Measurements from ENCODE around the gene RAI1. TPM values are rescaled to one million over a fixed set of nuclear protein-coding genes. Genes with fewer than 3 reads are reported as not detected.

The RAI1 gene
- total and polyA plus RNA-seq, 2 donors, result 4.3 to 10.9 TPM

DNA sequence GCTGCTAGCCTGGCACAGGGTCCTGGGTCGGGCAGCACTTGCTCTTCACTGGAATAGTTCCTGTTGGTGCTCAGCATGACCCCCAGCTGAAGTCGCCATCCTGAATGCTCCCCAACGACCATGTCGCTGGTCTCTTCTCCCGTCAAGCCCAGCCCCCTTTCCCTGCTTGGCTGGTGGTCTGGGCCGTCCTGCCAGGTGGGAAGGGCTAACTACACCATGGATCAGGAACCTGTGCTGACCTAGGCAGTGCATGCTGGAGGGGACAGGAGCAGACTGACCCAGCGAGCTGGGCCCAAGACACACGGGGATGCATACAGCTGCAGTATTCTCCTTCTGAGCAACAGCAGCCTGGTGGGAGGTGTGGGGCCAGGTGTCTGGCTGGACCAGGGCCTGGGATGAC, 164.7 kb downstream of the RAI1 start:
- 96% methylated on average over 8 of the region's 8 CpGs for WGBS
- peaks cover 19 to 74% of the 10 kb centered on the region in 2 donors for H3K4me1 ChIP-seq (ENCODE audit: control insufficient read depth in 2 of 2, insufficient read depth in 2 of 2, low read length in 2 of 2)
- no peak for DNase-seq (ENCODE audit: low read depth in 6 of 9, low spot score in 9 of 9)

DNA sequence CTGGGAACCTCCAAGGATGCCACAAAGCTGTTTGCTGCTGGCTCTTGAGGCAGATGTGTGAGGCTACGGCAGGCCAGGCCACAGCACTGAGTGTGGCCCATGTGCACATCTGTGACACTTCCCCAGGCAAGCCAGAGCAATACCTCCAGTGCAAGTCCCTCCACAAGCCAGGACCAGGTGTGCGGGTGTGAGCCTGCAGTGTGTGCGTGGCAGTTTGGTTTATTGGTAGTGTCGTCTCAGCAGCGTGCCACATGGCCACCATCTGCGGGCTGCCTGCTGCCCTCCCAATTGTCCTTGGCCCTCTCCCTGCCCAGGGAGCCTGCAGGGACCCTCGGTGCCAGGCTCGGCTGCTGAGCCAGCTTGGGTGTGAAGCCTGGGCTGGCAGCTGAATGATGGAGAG, 165.4 kb downstream of the RAI1 start:
- Histone ChIP-seq H3K36me3 (ENCODE audit: control insufficient read depth in 2 of 2, insufficient read depth in 2 of 2, low read length in 1 of 2) (peaks cover 0 to 4% of the 10 kb centered on the region in 2 donors), H3K4me1 (ENCODE audit: control insufficient read depth in 2 of 2, insufficient read depth in 2 of 2, low read length in 2 of 2) (peaks cover 19 to 74% of the 10 kb centered on the region in 2 donors), H3K9me3 (ENCODE audit: control insufficient read depth in 2 of 2, insufficient read depth in 1 of 2, low read length in 1 of 2) (peaks cover 0 to 4% of the 10 kb centered on the region in 2 donors), H3K27ac (ENCODE audit: low read depth in 1 of 2, low read length in 1 of 2) (peak overlapping the region in 1 of 2 donors; percentile 26), H3K27me3 (ENCODE audit: control insufficient read depth in 2 of 2, insufficient read depth in 1 of 2, low read length in 1 of 2) (no peaks in the 10 kb centered on the region), H3K4me3 (ENCODE audit: low read length in 2 of 2) (no peak overlapping the region)
- WGBS, result 53% methylated on average over 8 of the region's 8 CpGs
- peak in 1 of 9 donors; percentile 50 for DNase-seq (ENCODE audit: low read depth in 6 of 9, low spot score in 9 of 9)

More for the DNA sequence above, 164.7 kb downstream of the RAI1 start:
- Histone ChIP-seq H3K4me3 (ENCODE audit: low read length in 2 of 2) (no peak overlapping the region), H3K36me3 (ENCODE audit: control insufficient read depth in 2 of 2, insufficient read depth in 2 of 2, low read length in 1 of 2) (peaks cover 0 to 4% of the 10 kb centered on the region in 2 donors), H3K27me3 (ENCODE audit: control insufficient read depth in 2 of 2, insufficient read depth in 1 of 2, low read length in 1 of 2) (no peaks in the 10 kb centered on the region), H3K27ac (ENCODE audit: low read depth in 1 of 2, low read length in 1 of 2) (no peak overlapping the region), H3K9me3 (ENCODE audit: control insufficient read depth in 2 of 2, insufficient read depth in 1 of 2, low read length in 1 of 2) (peaks cover 0 to 4% of the 10 kb centered on the region in 2 donors)

DNA sequence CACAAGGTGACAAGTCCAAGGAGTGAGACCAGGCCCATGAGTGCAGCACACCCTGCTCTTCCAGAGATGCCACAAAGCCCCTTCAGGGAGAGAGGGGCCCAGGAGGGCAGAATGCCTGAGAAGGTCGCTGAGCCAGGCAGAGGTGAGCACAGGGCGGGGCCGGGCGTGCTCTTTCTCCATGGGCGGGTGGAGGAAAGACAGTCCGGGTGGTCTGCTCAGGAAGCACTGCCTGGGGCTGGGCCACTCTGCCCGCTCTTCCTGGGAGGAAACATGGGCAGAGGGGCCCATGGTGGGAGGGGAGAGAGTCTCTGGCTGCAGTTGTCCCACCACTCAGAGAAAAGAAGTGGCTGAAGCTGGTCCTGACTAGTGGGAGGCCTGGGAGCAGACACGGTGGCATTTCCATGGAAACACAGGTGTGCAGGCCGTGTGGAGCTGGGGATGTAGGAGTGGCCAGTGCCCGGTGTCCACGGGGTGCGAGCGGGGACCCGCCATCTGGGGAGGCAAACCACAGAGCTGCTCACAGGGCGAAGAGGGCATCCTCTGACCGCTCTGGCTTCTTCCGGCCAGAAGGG, 165.9 kb downstream of the RAI1 start:
- Histone ChIP-seq H3K4me3 (ENCODE audit: low read length in 2 of 2) (no peak overlapping the region), H3K9me3 (ENCODE audit: control insufficient read depth in 2 of 2, insufficient read depth in 1 of 2, low read length in 1 of 2) (peaks cover 0 to 4% of the 10 kb centered on the region in 2 donors), H3K27me3 (ENCODE audit: control insufficient read depth in 2 of 2, insufficient read depth in 1 of 2, low read length in 1 of 2) (no peaks in the 10 kb centered on the region), H3K36me3 (ENCODE audit: control insufficient read depth in 2 of 2, insufficient read depth in 2 of 2, low read length in 1 of 2) (peaks cover 0 to 4% of the 10 kb centered on the region in 2 donors), H3K4me1 (ENCODE audit: control insufficient read depth in 2 of 2, insufficient read depth in 2 of 2, low read length in 2 of 2) (peaks cover 19 to 78% of the 10 kb centered on the region in 2 donors), H3K27ac (ENCODE audit: low read depth in 1 of 2, low read length in 1 of 2) (no peak overlapping the region)
- WGBS, result 87% methylated on average over 17 of the region's 17 CpGs
- no peak for DNase-seq (ENCODE audit: low read depth in 6 of 9, low spot score in 9 of 9)

DNA sequence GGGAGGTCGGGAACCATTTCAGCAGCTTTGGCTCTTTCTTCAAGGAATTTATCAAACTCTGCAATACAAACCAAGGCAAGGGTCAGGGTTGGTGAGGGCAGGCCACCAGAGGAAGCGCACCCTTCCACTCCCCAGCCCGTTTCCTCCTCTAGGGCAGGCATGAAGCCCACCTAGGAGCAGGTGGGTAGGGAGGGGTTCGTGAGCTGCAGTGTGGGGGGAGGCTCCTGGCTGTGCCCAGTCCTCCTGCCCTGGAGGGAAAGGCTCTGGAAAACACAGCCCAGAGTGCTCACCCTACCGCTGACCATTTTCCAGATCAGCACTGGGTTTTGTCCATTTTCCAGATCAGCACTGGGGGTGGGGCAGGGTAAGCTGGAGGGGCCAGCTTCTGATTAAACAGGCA, 166.5 kb downstream of the RAI1 start:
- no peak for DNase-seq (ENCODE audit: low read depth in 6 of 9, low spot score in 9 of 9)
- peaks cover 0 to 4% of the 10 kb centered on the region in 2 donors for H3K9me3 ChIP-seq (ENCODE audit: control insufficient read depth in 2 of 2, insufficient read depth in 1 of 2, low read length in 1 of 2)
- H3K36me3 ChIP-seq (ENCODE audit: control insufficient read depth in 2 of 2, insufficient read depth in 2 of 2, low read length in 1 of 2), result peaks cover 0 to 4% of the 10 kb centered on the region in 2 donors
- WGBS, result 92% methylated on average over 5 of the region's 5 CpGs
- H3K27me3 ChIP-seq (ENCODE audit: control insufficient read depth in 2 of 2, insufficient read depth in 1 of 2, low read length in 1 of 2), result no peaks in the 10 kb centered on the region
- no peak overlapping the region for H3K4me3 ChIP-seq (ENCODE audit: low read length in 2 of 2)
- peaks cover 19 to 80% of the 10 kb centered on the region in 2 donors for H3K4me1 ChIP-seq (ENCODE audit: control insufficient read depth in 2 of 2, insufficient read depth in 2 of 2, low read length in 2 of 2)
- H3K27ac ChIP-seq (ENCODE audit: low read depth in 1 of 2, low read length in 1 of 2), result no peak overlapping the region

DNA sequence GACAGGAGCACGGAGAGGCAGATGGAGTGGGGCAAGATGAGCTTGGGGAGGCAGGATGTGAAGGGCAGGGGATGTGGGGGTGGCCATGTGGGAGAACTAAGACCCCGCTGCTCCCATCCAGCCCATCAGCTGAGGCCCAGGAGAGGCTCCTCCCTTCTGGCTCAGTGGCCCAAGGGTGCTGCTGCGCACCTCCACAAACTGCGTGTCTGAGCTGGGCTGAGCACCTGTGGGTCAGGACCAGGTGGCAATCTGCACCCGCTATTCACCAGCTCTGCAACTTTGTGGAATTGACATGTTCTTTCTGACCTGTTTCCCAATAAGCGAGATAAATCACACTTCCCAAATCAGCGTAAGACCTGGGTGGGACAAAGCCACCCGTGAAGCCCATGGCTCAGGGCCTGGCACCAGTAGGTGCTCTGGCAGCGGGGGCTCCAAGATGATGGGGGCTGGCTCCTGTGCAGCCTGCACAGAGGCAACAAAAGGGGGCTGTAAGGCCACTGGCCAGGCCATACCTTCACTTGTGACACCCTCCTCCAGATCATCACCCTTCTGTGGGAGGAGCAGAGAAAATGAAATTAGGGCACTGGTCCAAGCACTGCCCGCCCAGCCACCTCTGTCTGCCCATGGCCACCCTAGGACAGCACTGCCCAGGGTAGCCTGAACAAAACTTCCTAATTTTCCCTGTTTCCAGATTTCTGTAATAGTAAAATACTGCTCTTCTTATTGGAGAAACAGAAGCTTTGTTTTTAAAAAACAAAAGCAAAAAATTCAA, 167.2 kb downstream of the RAI1 start:
- peaks cover 19 to 80% of the 10 kb centered on the region in 2 donors for H3K4me1 ChIP-seq (ENCODE audit: control insufficient read depth in 2 of 2, insufficient read depth in 2 of 2, low read length in 2 of 2)
- H3K9me3 ChIP-seq (ENCODE audit: control insufficient read depth in 2 of 2, insufficient read depth in 1 of 2, low read length in 1 of 2), result peaks cover 0 to 4% of the 10 kb centered on the region in 2 donors
- no peak for DNase-seq (ENCODE audit: low read depth in 6 of 9, low spot score in 9 of 9)

DNA sequence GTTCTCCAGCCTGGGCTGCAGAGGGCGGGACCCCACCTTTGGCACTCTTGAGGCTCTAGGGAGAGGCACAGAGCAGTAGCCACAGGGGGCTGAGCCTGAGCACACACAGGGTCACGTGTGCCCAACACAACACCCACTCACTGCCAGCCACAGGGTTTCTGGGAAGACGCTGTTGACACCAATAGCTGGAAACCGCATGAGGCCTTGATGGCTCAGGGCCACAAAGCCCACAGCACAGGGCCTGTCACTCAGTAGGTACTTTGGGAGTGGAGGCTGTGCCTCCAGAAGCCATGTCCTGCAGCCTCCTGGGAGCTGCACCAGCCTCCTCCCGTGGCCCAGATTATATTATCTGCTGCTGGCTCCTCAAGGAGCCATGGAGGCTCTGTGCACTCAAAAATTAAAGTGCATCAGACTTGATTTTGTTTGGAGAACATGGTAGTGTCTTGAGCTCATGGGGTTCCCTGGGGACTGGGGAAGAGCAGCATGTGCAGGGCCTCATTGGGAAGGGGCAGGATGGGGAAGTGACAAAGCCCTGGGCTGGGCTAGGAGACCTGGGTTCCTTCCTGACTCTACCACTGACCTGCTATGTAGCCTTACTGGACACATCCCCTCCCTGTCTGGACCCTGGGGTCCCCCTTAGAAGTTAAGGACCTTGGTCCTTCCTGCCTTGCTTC, 168.0 kb downstream of the RAI1 start:
- H3K27me3 ChIP-seq (ENCODE audit: control insufficient read depth in 2 of 2, insufficient read depth in 1 of 2, low read length in 1 of 2), result no peaks in the 10 kb centered on the region
- peaks cover 19 to 78% of the 10 kb centered on the region in 2 donors for H3K4me1 ChIP-seq (ENCODE audit: control insufficient read depth in 2 of 2, insufficient read depth in 2 of 2, low read length in 2 of 2)
- peaks cover 0 to 4% of the 10 kb centered on the region in 2 donors for H3K36me3 ChIP-seq (ENCODE audit: control insufficient read depth in 2 of 2, insufficient read depth in 2 of 2, low read length in 1 of 2)
- H3K27ac ChIP-seq (ENCODE audit: low read depth in 1 of 2, low read length in 1 of 2), result peak overlapping the region; percentile 71 to 75
- 56% methylated on average over 5 of the region's 5 CpGs for WGBS
- peak in 5 of 9 donors; percentile 58 to 86 (median 69) for DNase-seq (ENCODE audit: low read depth in 6 of 9, low spot score in 9 of 9)
- H3K4me3 ChIP-seq (ENCODE audit: low read length in 2 of 2), result no peak overlapping the region
- peaks cover 0 to 4% of the 10 kb centered on the region in 2 donors for H3K9me3 ChIP-seq (ENCODE audit: control insufficient read depth in 2 of 2, insufficient read depth in 1 of 2, low read length in 1 of 2)

More for the DNA sequence above, 167.2 kb downstream of the RAI1 start:
- no peaks in the 10 kb centered on the region for H3K27me3 ChIP-seq (ENCODE audit: control insufficient read depth in 2 of 2, insufficient read depth in 1 of 2, low read length in 1 of 2)
- WGBS, result 95% methylated on average over 10 of the region's 10 CpGs
- no peak overlapping the region for H3K4me3 ChIP-seq (ENCODE audit: low read length in 2 of 2)
- peak overlapping the region in 1 of 2 donors; percentile 71 for H3K27ac ChIP-seq (ENCODE audit: low read depth in 1 of 2, low read length in 1 of 2)
- peaks cover 0 to 4% of the 10 kb centered on the region in 2 donors for H3K36me3 ChIP-seq (ENCODE audit: control insufficient read depth in 2 of 2, insufficient read depth in 2 of 2, low read length in 1 of 2)

DNA sequence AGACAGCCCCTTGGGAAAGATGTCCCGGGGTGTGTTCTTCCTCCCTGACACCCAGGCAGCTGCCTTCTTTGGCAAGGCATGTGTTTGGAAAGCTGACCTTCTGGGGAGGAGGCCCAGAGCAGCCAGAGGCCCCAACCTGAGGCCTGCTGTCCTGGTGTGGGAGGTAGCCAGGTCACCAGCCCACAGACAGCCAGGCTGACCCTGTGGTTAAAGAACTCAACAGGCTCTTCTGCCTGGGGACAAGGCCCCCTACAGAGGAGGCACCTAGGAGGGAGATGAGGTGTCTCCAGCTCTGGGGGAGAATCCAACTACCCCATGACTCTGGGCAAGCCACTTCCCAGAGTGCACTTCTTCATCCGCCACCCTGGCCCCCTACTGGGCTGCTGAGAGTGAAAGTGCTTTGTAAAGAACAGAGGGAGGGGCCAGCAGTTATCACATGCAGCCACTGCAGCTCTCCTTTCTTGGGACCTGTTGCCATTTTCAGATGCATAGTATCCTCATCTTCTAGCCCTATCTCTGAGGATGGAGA, 168.7 kb downstream of the RAI1 start:
- Histone ChIP-seq H3K9me3 (ENCODE audit: control insufficient read depth in 2 of 2, insufficient read depth in 1 of 2, low read length in 1 of 2) (peaks cover 0 to 4% of the 10 kb centered on the region in 2 donors), H3K4me1 (ENCODE audit: control insufficient read depth in 2 of 2, insufficient read depth in 2 of 2, low read length in 2 of 2) (peaks cover 19 to 81% of the 10 kb centered on the region in 2 donors), H3K27ac (ENCODE audit: low read depth in 1 of 2, low read length in 1 of 2) (peak overlapping the region; percentile 71 to 75), H3K4me3 (ENCODE audit: low read length in 2 of 2) (no peak overlapping the region), H3K36me3 (ENCODE audit: control insufficient read depth in 2 of 2, insufficient read depth in 2 of 2, low read length in 1 of 2) (peaks cover 0 to 4% of the 10 kb centered on the region in 2 donors), H3K27me3 (ENCODE audit: control insufficient read depth in 2 of 2, insufficient read depth in 1 of 2, low read length in 1 of 2) (no peaks in the 10 kb centered on the region)
- 72% methylated on average over 2 of the region's 2 CpGs for WGBS
- peak in 4 of 9 donors; percentile 62 to 89 (median 72) for DNase-seq (ENCODE audit: low read depth in 6 of 9, low spot score in 9 of 9)

DNA sequence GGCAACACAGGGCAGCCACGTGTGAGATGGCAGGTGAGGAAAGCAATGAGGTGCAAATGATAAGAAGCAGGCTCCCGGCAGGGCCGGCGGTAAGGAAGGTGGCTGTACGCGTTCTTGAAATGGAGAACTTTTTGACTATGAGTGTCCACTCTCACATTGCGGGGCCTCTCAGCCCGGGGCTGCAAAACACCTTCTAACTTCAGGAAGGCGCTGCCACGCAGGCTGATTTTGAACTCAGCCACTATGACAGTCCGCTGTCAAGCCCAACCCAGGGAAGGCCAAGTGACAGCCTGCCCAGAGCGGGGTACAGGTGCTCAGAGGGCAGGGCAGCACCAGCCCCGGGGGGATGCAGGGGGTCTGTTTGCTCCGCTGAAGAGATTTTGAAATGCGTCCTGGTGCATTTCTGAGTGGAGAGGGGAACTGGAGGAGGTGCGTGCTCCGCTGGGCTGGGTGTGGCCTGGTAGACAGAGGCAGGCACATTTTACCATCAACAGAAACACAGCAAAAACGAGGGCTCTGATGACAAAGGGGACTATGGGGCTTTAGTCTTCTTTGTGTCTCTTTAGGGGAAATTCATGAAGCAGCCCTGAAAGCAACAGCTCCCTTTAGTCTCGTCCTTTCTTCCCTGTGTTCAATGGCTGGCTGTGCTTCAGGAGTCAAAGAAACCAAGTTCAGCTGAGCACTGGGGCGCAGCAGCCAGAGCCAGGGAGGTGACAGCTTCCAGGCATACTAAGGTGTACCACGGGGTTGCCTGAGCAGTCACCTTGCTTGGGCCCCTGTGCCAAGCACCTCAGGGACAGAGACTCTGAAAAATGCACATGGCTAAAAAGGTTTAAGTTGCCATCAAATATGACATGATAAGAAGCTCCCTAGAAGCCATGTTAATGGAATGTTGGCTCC, 170.1 kb downstream of the RAI1 start:
- peaks cover 19 to 77% of the 10 kb centered on the region in 2 donors for H3K4me1 ChIP-seq (ENCODE audit: control insufficient read depth in 2 of 2, insufficient read depth in 2 of 2, low read length in 2 of 2)
- no peak overlapping the region for H3K27ac ChIP-seq (ENCODE audit: low read depth in 1 of 2, low read length in 1 of 2)
- H3K4me3 ChIP-seq (ENCODE audit: low read length in 2 of 2), result no peak overlapping the region
- WGBS, result 93% methylated on average over 21 of the region's 21 CpGs
- no peak for DNase-seq (ENCODE audit: low read depth in 6 of 9, low spot score in 9 of 9)
- H3K27me3 ChIP-seq (ENCODE audit: control insufficient read depth in 2 of 2, insufficient read depth in 1 of 2, low read length in 1 of 2), result no peaks in the 10 kb centered on the region
- peaks cover 0 to 4% of the 10 kb centered on the region in 2 donors for H3K9me3 ChIP-seq (ENCODE audit: control insufficient read depth in 2 of 2, insufficient read depth in 1 of 2, low read length in 1 of 2)
- peaks cover 0 to 4% of the 10 kb centered on the region in 2 donors for H3K36me3 ChIP-seq (ENCODE audit: control insufficient read depth in 2 of 2, insufficient read depth in 2 of 2, low read length in 1 of 2)
